MCF 10A (cell line): ENCODE data around the gene PTPRN2. TPM values are rescaled to one million over a fixed set of nuclear protein-coding genes. Genes with fewer than 3 reads are reported as not detected.

Experiments used
- BruUV-seq: library from RNA; stranded (reverse); fragments of 400-500 nt; replicated peaks from 2 replicates; lab custom pipeline; 2021; lab: Mats Ljungman, UMichigan
- CTCF ChIA-PET: fragments of 300-600 bp; sonication (Branson Sonifier 250); formaldehyde crosslinking; extraction: SDS; loops from one replicate; lab custom pipeline; 2021; ENCODE audit warnings: antibody characterized with exemption, inconsistent platforms; lab: Yijun Ruan, JAX
- POLR2A ChIA-PET: fragments of 300-600, 350-650 bp; sonication (Branson Sonifier 250); formaldehyde crosslinking; extraction: SDS; loops from one replicate; lab custom pipeline; 2020; ENCODE audit warnings: antibody characterized with exemption, inconsistent platforms; lab: Yijun Ruan, JAX
- DNase-seq: peaks from one replicate; pipeline ENCODE4 v3.0.0-alpha.2; 2018; ENCODE audit not compliant: unreplicated experiment
- H3K27ac Mint-ChIP-seq: one replicate; pipeline ENCODE4 v1.8.0; 2022; ENCODE audit warnings: mild to moderate bottlenecking, low read depth, mixed read lengths; ENCODE audit not compliant: unreplicated experiment
- H3K27me3 Mint-ChIP-seq: one replicate; pipeline ENCODE4 v1.8.0; 2022; ENCODE audit warnings: mixed read lengths; ENCODE audit not compliant: insufficient read depth, unreplicated experiment
- H3K36me3 Mint-ChIP-seq: one replicate; pipeline ENCODE4 v1.8.0; 2022; ENCODE audit warnings: mild to moderate bottlenecking, moderate library complexity, mixed read lengths; ENCODE audit not compliant: insufficient read depth, unreplicated experiment
- H3K4me1 Mint-ChIP-seq: one replicate; pipeline ENCODE4 v1.8.0; 2022; ENCODE audit warnings: mixed read lengths; ENCODE audit not compliant: insufficient read depth, unreplicated experiment
- H3K4me3 Mint-ChIP-seq: one replicate; pipeline ENCODE4 v1.8.0; 2022; ENCODE audit warnings: mild to moderate bottlenecking, moderate library complexity, mixed read lengths; ENCODE audit not compliant: unreplicated experiment
- H3K9me3 Mint-ChIP-seq: one replicate; pipeline ENCODE4 v1.8.0; 2022; ENCODE audit warnings: mixed read lengths; ENCODE audit not compliant: unreplicated experiment
- CTCF ChIP-seq: fragments of 200-600 bp; IDR thresholded peaks from one replicate; pipeline ENCODE4 v1.8.0; 2022; ENCODE audit warnings: antibody characterized with exemption, mild to moderate bottlenecking; ENCODE audit not compliant: unreplicated experiment
- intact Hi-C: fragments of 100-400 bp; cut with micrococcal nuclease; formaldehyde crosslinking; loops from 2 replicates; pipeline ENCODE4 v1.14.1; 2022
- total RNA-seq: library from RNA; stranded (reverse); gene quantifications from 2 replicates; pipeline ENCODE4 v1.2.3, GENCODE V29; 2022

The PTPRN2 gene
- total RNA-seq, 1 experiment from 2014 or later, result 4.5 TPM

DNA sequence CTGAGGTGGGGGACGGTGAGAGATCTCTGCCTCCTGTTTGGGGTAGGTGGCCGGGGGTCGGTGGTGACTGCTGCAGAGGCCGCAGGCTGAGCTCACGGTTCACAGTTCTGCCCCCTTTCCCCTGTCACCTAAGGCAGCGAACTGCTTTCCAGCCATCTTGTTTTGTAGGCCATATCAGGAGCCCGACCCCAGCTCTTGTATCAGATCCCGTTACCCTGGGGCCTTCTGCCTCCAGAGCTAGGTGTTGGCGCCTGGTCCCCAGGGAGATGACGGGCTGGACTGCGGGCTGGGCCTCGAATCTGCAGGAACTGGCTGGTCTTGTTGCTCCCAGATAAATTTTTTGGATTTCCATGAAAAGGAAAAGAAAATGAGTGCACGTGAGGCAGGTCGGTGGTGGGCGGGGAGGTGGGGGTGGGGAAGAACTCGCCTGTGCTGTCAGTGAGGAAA, 1067.8 kb downstream of the PTPRN2 start:
- H3K4me3 Mint-ChIP-seq, result no peak overlapping the region
- no peak overlapping the region for H3K27ac Mint-ChIP-seq
- no peaks in the 10 kb centered on the region for H3K9me3 Mint-ChIP-seq
- ChIA-PET POLR2A (no interaction called here), CTCF (no interaction called here)
- H3K4me1 Mint-ChIP-seq, result no peaks in the 10 kb centered on the region
- no TSS peak for BruUV-seq
- no peaks in the 10 kb centered on the region for H3K36me3 Mint-ChIP-seq
- no peak for DNase-seq
- no peak for TF ChIP-seq CTCF
- peaks cover 7% of the 10 kb centered on the region for H3K27me3 Mint-ChIP-seq
- intact Hi-C loops, result no loop called here

- DNase-seq, result no peak
- Mint-ChIP-seq H3K4me3 (no peak overlapping the region), H3K36me3 (no peaks in the 10 kb centered on the region), H3K27ac (no peak overlapping the region), H3K9me3 (no peaks in the 10 kb centered on the region), H3K4me1 (no peaks in the 10 kb centered on the region), H3K27me3 (peaks cover 2% of the 10 kb centered on the region)
- no peak for TF ChIP-seq CTCF
- BruUV-seq, result no TSS peak
- intact Hi-C loops, result no loop called here
- CTCF ChIA-PET, result no interaction called here
- POLR2A ChIA-PET, result no interaction called here
Measured at GRCh38 chr7:157519246-157519645, 1068.4 kb downstream of the PTPRN2 start.

- H3K27me3 Mint-ChIP-seq, result no peaks in the 10 kb centered on the region
- H3K4me3 Mint-ChIP-seq, result no peak overlapping the region
- BruUV-seq, result no TSS peak
- ChIA-PET CTCF (no interaction called here), POLR2A (no interaction called here)
- no peak overlapping the region for H3K27ac Mint-ChIP-seq
- intact Hi-C loops, result no loop called here
- H3K4me1 Mint-ChIP-seq, result no peaks in the 10 kb centered on the region
- no peaks in the 10 kb centered on the region for H3K36me3 Mint-ChIP-seq
- no peak for DNase-seq
- H3K9me3 Mint-ChIP-seq, result no peaks in the 10 kb centered on the region
- no peak for TF ChIP-seq CTCF
Measured at GRCh38 chr7:157518514-157519175, 1069.0 kb downstream of the PTPRN2 start.

- DNase-seq, result no peak
- Mint-ChIP-seq H3K27me3 (no peaks in the 10 kb centered on the region), H3K4me1 (no peaks in the 10 kb centered on the region), H3K4me3 (no peak overlapping the region), H3K36me3 (no peaks in the 10 kb centered on the region), H3K27ac (no peak overlapping the region), H3K9me3 (no peaks in the 10 kb centered on the region)
- ChIA-PET POLR2A (no interaction called here), CTCF (no interaction called here)
- no TSS peak for BruUV-seq
- TF ChIP-seq CTCF, result no peak
- intact Hi-C loops, result no loop called here
Measured at GRCh38 chr7:157517782-157518513, 1069.7 kb downstream of the PTPRN2 start.
